GM18861 (cell line): ENCODE results near the gene PPP1R15A.
A peak's percentile ranks its signal among the peaks of the same experiment; 100 is the strongest.
"Not testable (repeated sequence)": the region's sequence is repeated elsewhere in the genome, so short reads cannot be mapped to it uniquely, and the experiment has no call there.

ENCODE experiments used
- ATAC-seq: cut with Tn5 transposase; IDR thresholded peaks from one replicate; pipeline ENCODE4 v1.9.1; 2021; ENCODE audit not compliant: unreplicated experiment

Gene PPP1R15A

DNA sequence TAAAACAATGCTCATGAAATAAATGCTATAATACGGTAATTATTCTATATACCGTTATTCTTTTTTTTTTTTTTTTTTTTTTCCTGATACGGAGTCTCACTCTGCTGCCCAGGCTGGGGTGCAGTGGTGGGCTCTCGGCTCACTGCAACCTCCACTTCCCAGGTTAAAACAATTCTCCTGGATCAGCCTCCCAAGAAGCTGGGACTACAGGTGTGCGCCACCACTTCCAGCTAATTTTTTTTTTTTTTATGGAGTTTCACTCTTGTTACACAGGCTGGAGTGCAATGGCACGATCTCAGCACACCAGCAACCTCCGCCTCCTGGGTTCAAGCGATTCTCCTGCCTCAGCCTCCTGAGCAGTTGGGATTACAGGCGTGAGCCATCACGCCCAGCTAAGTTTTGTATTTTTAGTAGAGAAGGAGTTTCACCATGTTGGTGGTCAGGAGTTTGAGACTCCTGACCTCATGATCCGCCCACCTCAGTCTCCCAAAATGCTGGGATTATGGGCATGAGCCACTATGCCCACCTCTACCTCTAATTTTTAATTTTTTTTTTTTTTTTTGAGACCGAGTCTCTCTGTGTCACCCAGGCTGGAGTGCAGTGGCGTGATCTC, 6.9 kb downstream of the PPP1R15A start:
- ATAC-seq = no peak

GRCh38 chr19:48879696-48880095, 7.5 kb downstream of the PPP1R15A start:
- ATAC-seq = not testable (repeated sequence)

DNA sequence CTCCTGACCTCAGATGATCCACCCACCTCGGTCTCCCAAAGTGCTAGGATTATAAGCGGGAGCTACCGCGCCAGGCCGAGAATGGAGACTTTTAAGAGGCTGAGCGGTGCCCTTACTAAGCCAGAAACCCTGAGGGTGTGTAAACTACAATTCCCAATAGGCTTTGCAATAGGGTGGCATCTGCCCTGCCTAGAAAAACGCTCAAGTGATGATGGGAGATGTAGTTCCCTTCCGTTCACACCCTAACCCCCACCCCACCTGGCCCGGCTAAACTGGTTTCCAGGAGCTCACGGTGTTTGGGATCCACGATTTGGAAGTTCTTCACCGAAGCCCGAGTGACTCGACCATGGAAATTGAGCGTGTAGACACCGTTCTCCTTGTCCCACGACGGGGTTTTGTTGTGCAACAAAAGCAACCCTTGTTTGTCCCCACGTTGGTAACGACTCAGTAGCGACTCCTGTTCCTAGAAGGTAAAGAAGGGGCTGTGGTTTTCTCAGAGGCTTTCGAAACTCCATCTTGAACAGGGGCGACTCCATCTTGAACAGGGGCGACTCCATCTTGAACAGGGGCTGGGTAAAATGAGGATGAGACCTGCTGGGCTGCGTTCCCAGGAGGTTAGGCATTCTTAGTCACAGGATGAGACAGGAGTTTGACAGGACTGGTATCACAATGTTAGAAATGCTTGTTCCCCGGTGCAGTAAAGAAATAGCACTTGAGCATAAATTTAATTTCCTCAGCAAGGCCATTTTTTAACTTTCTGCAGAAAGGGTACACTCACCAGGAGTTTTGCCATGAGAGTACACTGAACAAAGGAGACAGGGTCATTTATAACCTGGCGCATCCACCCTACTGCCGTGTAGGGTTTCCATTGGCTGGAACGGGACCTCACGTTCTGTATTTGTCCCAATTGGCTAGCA, 9.8 kb downstream of the PPP1R15A start:
- no peak for ATAC-seq

- ATAC-seq = no peak
Observed at GRCh38 chr19:48883726-48884125, 11.5 kb downstream of the PPP1R15A start.

DNA sequence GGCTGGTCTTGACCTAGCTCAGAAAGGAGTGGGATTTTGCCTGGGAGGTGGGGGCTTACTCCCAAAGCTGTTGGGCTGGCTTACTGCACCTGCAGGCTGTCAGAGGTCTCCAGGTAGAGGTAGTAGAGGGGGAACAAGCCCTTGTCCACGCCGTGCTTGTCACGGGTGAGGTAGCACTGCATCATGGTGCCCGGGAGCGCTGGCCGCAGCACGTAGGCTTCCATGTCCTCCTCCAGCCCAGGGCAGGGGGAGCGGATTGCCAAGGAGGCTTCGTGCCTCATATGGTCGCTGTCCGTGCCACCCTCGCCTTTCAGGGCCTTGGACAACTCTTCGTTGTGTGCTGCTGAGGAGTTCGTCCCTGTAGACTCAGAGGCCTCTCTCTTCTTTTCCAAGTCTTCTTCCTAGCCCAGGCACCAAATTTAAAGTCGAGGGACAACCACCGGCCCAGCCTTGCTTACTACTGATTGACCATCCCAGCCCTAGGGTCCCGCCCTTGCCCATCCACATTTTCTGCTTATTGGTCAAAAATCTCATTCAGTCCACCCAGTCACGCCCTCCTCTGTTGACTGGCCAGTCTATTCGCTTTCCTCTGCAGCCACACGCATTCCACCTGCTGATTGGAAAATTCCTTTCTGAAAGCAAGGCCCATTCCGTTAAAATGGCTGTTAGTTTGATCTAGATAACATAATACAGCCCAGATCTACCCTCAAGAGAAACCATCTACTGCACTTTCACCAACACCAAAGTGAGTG, 15.8 kb downstream of the PPP1R15A start:
- ATAC-seq = no peak

DNA sequence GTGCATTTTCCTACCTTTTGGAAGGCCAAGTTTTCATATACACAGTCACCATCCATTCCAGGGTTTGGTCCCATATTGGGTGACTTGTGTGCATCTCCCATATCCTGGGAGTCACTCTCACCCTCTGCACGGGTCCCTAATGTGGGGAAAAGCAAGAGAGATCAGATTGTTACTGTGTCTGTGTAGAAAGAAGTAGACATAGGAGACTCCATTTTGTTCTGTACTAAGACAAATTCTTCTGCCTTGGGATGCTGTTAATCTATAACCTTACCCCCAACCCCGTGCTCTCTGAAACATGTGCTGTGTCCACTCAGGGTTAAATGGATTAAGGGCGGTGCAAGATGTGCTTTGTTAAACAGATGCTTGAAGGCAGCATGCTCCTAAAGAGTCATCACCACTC, 17.3 kb downstream of the PPP1R15A start:
- ATAC-seq = not testable (repeated sequence)

DNA sequence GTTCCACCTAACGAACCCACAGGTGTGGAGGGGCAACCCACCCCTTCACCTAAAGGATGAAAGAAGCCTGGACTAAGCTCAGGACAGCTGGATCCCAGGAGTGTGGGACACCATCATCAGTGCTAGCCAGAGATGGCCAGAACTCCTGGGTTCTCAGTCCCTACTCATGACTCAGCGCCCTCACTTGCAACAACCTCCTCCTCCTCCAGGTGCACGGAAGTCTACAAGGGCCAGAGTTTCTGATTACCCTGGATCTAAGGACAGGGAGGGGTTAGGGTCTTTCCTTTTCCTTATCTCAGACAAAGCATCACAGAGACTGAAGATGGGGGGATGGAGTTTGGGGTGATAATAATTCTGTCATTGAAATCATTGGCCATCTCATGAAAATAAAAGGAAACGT, 18.3 kb downstream of the PPP1R15A start:
- ATAC-seq = no peak

- ATAC-seq = no peak
Observed at GRCh38 chr19:48895226-48895625, 23.0 kb downstream of the PPP1R15A start.

- no peak for ATAC-seq
Observed at GRCh38 chr19:48896191-48896720, 24.0 kb downstream of the PPP1R15A start.

DNA sequence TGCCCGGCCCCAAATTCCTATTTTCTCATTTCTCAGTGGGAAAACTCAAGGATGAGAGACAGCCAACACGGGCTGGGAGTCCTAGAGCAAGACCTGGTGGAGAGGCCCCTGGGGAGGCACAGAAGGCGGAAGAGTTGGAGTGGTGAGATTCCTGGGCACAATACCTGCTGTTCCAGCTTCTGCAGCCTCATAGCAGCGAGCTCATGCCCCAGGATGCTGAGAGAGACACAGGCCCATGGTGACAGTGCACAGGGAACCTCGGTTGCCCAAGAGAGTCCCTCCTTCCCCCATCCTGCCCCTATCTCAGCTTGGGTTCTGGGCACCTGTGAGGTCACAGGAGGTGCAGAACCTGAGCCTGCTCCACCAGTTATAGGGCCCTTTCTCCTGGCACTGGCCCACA, 25.0 kb downstream of the PPP1R15A start:
- ATAC-seq = no peak

GRCh38 chr19:48899386-48899749, 27.1 kb downstream of the PPP1R15A start:
- ATAC-seq = not testable (repeated sequence)

GRCh38 chr19:48899781-48900476, 27.7 kb downstream of the PPP1R15A start, which contains the start of gene NUCB1:
NUCB1 (plus strand) TSS chr19:48900312; CDS start chr19:48900797, 485 bp downstream.
- ATAC-seq = peak; percentile 64

DNA sequence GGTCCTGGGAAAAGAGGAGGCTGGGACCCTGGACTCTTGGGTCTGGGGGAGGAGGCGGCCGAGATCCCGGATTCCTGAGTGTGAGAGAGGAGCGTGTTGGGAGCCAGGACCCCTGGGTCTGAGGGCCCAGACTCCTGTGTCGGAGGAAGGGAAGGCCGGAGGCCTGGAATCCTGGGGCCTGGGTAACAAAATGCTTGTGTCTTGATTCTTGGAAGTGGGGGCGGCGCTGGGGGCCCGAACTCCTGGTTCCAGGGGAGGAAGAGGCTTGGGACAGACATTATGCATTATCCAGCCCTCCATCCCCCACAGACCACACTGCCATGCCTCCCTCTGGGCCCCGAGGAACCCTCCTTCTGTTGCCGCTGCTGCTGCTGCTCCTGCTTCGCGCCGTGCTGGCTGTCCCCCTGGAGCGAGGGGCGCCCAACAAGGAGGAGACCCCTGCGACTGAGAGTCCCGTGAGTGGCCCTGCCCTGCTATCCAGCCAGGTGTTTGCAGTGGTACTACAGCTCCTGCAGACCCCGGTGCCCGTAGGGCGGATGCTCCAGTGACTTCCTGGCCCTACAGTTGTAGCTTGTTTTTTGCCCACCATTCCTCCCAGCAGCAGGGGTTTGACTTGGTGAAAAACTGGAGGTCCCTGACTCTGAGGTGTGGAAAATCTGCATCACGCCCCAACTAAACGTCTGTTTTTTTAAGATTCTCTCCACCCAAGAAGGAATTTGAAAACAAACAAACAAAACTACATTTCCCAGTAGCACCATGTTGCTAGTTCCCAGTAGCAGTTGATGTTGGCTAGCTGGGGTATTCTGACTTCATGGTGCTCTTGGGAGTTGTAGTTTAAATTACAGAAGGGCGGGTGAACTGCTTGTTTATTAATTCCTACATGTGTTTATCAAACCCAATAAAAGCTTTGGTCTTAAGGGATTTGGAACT, 28.5 kb downstream of the PPP1R15A start:
- no peak for ATAC-seq

DNA sequence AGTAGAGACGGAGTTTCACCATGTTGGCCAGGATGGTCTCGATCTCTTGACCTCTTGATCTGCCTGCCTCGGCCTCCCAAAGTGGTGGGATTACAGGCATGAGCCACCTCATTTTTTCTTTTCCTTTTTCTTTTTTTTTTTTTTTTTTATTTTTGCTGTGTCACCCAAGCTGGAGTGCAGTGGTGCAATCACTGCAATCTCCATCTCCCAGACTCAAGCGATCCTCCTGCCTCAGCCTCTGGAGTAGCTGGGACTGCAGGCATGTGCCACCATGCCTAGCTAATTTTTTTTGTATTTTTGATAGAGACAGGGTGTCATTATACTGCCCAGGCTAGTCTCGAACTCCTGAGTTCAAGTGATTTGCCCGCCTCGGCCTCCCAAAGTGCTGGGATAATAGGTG, 30.1 kb downstream of the PPP1R15A start:
- ATAC-seq = not testable (repeated sequence)

- ATAC-seq = not testable (repeated sequence)
Observed at GRCh38 chr19:48903788-48904187, 31.6 kb downstream of the PPP1R15A start.

GRCh38 chr19:48905664-48906063, 33.4 kb downstream of the PPP1R15A start:
- ATAC-seq = no peak

GRCh38 chr19:48906324-48906723, 34.1 kb downstream of the PPP1R15A start:
- ATAC-seq = no peak

DNA sequence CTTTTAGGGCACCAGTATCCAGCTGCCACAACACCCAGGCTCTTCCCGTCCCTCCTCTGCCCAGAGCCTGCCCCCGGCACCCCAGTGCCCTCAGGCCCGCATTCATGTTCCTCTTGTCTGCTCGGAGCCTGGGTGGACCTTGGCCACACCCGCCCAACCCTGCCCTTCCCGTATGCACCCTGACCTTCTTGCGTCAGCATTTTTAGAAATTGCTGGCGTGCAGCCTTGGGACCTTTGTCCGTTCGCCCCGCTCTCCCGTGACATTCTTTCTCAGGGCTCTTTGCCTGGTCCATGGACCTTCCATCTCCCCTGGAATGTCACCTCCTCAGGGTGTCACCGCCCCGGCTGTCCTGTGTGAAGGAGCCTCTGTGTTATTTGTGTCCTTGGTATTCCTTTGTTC, 35.5 kb downstream of the PPP1R15A start:
- ATAC-seq = no peak

GRCh38 chr19:48909424-48910077, 37.3 kb downstream of the PPP1R15A start:
- not testable (repeated sequence) for ATAC-seq
